Measurements from ENCODE around the gene PAXIP1.

GRCh38 chr7:154909241-154910105 is 93.5 kb downstream of the PAXIP1 start:
- TF ChIP-seq CTCF (IDR thresholded peaks at IDR 0.05) = no peak
- TF ChIP-seq POLR2AphosphoS5 (IDR thresholded peaks at IDR 0.05) = no peak
- TF ChIP-seq POLR2A (IDR thresholded peaks at IDR 0.05) = no peak
- TF ChIP-seq EP300 (IDR thresholded peaks at IDR 0.05) = no peak

Data from suprapubic skin (tissue), 4 donors.